ENCODE results near the gene DUOX1. TPM values are rescaled to one million over a fixed set of nuclear protein-coding genes. Genes with fewer than 3 reads are reported as not detected.

Gene DUOX1
- polyA plus RNA-seq, 1 donor: 2.6 TPM

Other genes starting within 250 kb of the DUOX1 start
- gene TERB2, start 173.3 kb upstream of the DUOX1 start, polyA plus RNA-seq: not detected
- 61.1 TPM for gene SORD, start 106.8 kb upstream of the DUOX1 start, polyA plus RNA-seq
- gene DUOX2, start 15.8 kb upstream of the DUOX1 start, polyA plus RNA-seq: 0.04 TPM
- not detected for gene DUOXA2, start 15.7 kb upstream of the DUOX1 start, polyA plus RNA-seq
- 0.15 TPM for gene DUOXA1, start 115 bp upstream of the DUOX1 start, polyA plus RNA-seq
- gene SHF, start 58.0 kb downstream of the DUOX1 start, polyA plus RNA-seq: 13.4 TPM
- 16.8 TPM for gene SLC28A2, start 122.2 kb downstream of the DUOX1 start, polyA plus RNA-seq
- gene GATM, start 248.6 kb downstream of the DUOX1 start, polyA plus RNA-seq: 149 TPM